ENCODE results near the gene GCFC2.

Gene GCFC2

DNA sequence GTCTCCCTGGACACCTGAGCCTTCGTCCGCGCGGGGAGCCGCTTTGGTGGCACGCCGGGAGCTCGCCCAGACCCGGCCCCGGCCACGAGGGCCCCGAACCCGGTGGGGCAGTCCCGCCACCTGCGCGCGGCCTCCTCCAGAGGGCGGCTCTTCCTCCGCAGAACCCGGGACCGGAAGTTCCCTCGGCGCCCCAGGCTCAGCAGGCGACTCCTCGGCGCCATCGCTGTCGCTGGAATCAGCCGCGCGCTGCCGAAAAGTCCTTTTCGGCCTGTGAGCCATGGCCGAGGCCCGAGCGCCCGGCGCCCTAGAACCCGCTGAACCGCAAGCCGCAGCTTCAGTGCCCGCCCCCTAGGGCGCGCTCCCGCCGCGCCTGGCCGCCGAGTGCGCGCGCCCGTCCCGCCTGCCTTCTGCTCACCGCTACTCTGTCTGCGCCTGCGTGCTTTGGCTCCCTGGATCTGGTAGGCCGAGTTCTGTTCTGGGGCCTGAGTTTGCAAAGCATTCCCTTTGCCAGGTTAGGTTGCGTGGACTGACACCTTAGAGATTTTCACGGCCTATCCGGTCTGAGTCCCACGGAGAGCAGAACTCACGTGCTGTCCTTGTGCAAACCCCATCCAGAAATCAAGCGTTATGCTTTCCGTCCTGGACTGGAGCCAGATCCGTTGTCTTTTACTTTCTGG lies at the start of gene GCFC2:
Gene GCFC2, minus strand, starts transcription at position 339 of the 677 bp plus-strand sequence. Its CDS starts 60 bp downstream, at position 279.
- Histone ChIP-seq H3K4me3 (ENCODE audit: low read length in 2 of 2) (peak within 1 kb of the TSS; percentile 78 to 89), H3K9me3 (ENCODE audit: control insufficient read depth in 2 of 2, low read length in 2 of 2) (no peaks in the 10 kb centered on the region), H3K27ac (ENCODE audit: low read depth in 2 of 2, low read length in 2 of 2) (peak within 1 kb of the TSS; percentile 82), H3K27me3 (ENCODE audit: control insufficient read depth in 2 of 2, insufficient read depth in 2 of 2, low read length in 2 of 2) (no peaks in the 10 kb centered on the region), H3K36me3 (ENCODE audit: control insufficient read depth in 2 of 2, insufficient read depth in 2 of 2, low read length in 2 of 2) (peaks cover 0 to 2% of the 10 kb centered on the region in 2 donors), H3K4me1 (ENCODE audit: control insufficient read depth in 2 of 2, insufficient read depth in 2 of 2, low read length in 2 of 2) (peaks cover 8 to 11% of the 10 kb centered on the region in 2 donors), H3K9ac (ENCODE audit: low read depth in 1 of 2, low read length in 2 of 2) (peak within 1 kb of the TSS; percentile 82 to 83)

DNA sequence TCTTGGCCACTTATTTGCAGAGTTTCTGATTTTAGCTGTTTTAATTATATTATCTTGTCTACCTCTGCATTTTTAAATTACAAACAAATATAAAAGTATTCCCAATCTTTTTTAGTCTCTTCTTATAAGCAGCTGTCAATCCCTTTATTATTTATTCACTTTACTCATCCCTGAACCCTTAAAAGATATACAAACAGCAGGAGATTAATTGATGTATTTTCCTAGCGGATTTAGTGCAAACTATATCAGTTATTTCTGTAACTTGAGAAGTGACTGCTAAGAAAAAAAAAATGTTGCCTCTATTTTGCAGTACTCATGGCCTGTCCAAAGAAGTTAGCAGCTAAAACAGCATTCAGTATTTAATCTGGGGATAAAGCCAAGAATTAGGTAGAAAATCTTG lies 42.1 kb upstream of the GCFC2 start:
- no peaks in the 10 kb centered on the region for H3K9me3 ChIP-seq (ENCODE audit: control insufficient read depth in 2 of 2, low read length in 2 of 2)
- no peaks in the 10 kb centered on the region for H3K4me1 ChIP-seq (ENCODE audit: control insufficient read depth in 2 of 2, insufficient read depth in 2 of 2, low read length in 2 of 2)
- no peak overlapping the region for H3K27ac ChIP-seq (ENCODE audit: low read depth in 2 of 2, low read length in 2 of 2)
- H3K9ac ChIP-seq (ENCODE audit: low read depth in 1 of 2, low read length in 2 of 2), result no peak overlapping the region
- no peaks in the 10 kb centered on the region for H3K36me3 ChIP-seq (ENCODE audit: control insufficient read depth in 2 of 2, insufficient read depth in 2 of 2, low read length in 2 of 2)
- no peaks in the 10 kb centered on the region for H3K27me3 ChIP-seq (ENCODE audit: control insufficient read depth in 2 of 2, insufficient read depth in 2 of 2, low read length in 2 of 2)
- H3K4me3 ChIP-seq (ENCODE audit: low read length in 2 of 2), result no peak overlapping the region

DNA sequence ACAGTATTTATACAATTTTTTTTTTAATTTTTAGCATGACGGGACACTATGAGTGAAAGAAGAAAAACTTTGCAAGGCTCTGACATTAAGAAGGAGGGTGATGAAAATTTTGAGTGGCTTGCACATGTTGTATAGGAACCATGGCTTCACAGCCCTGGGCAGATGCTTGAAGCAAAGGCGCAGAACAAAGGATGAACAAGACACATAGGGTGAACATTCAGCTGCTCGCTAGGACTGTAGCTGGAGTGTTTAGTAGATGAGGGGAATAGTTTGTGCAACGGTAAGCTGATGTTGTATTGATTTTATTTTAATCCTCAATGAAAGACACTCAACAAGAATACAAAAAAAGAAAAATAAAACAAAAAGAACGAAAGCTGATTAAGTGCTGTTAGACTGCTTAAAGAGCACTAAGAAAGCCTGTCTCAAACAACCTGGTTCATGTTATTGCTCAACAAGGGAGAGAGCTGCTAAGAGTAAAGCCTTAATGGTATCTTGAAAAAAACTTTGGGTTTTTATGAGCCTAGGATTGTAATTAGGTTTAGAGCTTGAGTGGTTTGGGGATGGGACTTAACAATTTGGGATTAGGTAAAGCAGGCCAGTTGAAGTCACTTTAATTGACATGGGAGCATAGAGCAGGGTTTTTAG lies 41.2 kb upstream of the GCFC2 start:
- Histone ChIP-seq H3K36me3 (ENCODE audit: control insufficient read depth in 2 of 2, insufficient read depth in 2 of 2, low read length in 2 of 2) (no peaks in the 10 kb centered on the region), H3K27me3 (ENCODE audit: control insufficient read depth in 2 of 2, insufficient read depth in 2 of 2, low read length in 2 of 2) (no peaks in the 10 kb centered on the region), H3K27ac (ENCODE audit: low read depth in 2 of 2, low read length in 2 of 2) (no peak overlapping the region), H3K9me3 (ENCODE audit: control insufficient read depth in 2 of 2, low read length in 2 of 2) (no peaks in the 10 kb centered on the region), H3K4me3 (ENCODE audit: low read length in 2 of 2) (no peak overlapping the region), H3K4me1 (ENCODE audit: control insufficient read depth in 2 of 2, insufficient read depth in 2 of 2, low read length in 2 of 2) (no peaks in the 10 kb centered on the region), H3K9ac (ENCODE audit: low read depth in 1 of 2, low read length in 2 of 2) (no peak overlapping the region)

DNA sequence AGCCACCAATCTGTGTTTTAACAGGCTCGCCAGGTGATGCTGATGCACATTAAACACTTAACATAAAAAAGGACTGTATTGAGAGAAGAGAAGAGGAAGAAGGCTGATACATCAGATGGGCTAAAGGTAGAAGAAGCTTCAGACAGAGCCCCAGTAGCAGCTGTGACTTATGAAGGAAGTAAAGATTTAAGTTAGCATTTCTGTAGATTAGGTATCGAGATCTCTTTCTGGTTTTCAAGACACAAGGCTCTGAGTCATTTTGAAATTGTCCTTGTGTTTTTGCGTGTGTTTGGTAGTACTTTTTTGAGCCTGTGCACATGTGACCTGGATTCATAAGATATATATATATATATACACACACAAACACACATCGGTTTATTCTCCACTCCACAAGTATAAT lies 40.6 kb upstream of the GCFC2 start:
- H3K36me3 ChIP-seq (ENCODE audit: control insufficient read depth in 2 of 2, insufficient read depth in 2 of 2, low read length in 2 of 2), result no peaks in the 10 kb centered on the region
- H3K4me3 ChIP-seq (ENCODE audit: low read length in 2 of 2), result no peak overlapping the region
- no peak overlapping the region for H3K9ac ChIP-seq (ENCODE audit: low read depth in 1 of 2, low read length in 2 of 2)
- H3K27me3 ChIP-seq (ENCODE audit: control insufficient read depth in 2 of 2, insufficient read depth in 2 of 2, low read length in 2 of 2), result no peaks in the 10 kb centered on the region
- H3K9me3 ChIP-seq (ENCODE audit: control insufficient read depth in 2 of 2, low read length in 2 of 2), result no peaks in the 10 kb centered on the region
- H3K4me1 ChIP-seq (ENCODE audit: control insufficient read depth in 2 of 2, insufficient read depth in 2 of 2, low read length in 2 of 2), result no peaks in the 10 kb centered on the region
- H3K27ac ChIP-seq (ENCODE audit: low read depth in 2 of 2, low read length in 2 of 2), result no peak overlapping the region

DNA sequence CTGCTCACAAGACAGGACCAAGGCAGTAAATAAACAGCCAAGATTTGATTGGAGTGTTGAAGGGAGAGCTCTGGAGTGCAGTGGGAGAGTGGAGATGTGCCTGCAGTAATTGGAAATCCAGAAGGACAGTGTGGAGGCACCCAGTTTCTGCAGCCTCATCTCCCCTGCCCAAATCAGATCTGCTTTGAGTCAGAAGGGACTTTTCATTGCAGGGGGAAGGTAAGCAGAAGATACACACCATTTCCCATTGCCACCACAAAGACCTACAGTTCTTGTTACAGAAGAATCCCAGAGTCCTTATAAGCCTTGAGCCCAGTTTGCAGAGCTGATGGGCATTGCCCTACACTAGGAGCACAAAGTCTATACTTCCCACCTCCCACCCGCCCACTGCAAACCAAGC lies 27.2 kb upstream of the GCFC2 start:
- H3K36me3 ChIP-seq (ENCODE audit: control insufficient read depth in 2 of 2, insufficient read depth in 2 of 2, low read length in 2 of 2), result no peaks in the 10 kb centered on the region
- H3K9ac ChIP-seq (ENCODE audit: low read depth in 1 of 2, low read length in 2 of 2), result no peak overlapping the region
- no peaks in the 10 kb centered on the region for H3K27me3 ChIP-seq (ENCODE audit: control insufficient read depth in 2 of 2, insufficient read depth in 2 of 2, low read length in 2 of 2)
- H3K4me3 ChIP-seq (ENCODE audit: low read length in 2 of 2), result no peak overlapping the region
- H3K4me1 ChIP-seq (ENCODE audit: control insufficient read depth in 2 of 2, insufficient read depth in 2 of 2, low read length in 2 of 2), result no peaks in the 10 kb centered on the region
- H3K9me3 ChIP-seq (ENCODE audit: control insufficient read depth in 2 of 2, low read length in 2 of 2), result peaks cover 0 to 3% of the 10 kb centered on the region in 2 donors
- H3K27ac ChIP-seq (ENCODE audit: low read depth in 2 of 2, low read length in 2 of 2), result no peak overlapping the region

DNA sequence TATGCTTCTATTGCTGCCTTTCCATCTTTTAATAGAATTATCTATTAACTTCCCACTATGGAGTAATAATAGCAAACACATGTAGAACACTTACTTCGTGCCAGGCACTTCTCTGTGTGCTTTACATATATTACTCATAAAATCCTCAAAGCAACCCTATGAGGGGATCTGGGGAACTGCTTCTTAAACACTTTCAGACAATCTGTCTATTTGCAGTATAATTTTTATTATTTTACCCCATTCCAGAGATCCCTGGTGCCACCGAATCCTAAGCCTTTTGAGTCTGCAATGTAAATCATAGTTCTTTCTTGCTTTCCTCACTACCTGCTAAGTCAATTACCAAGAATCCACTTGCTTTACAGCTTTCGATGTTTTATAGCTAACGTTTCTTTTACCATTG lies 25.6 kb upstream of the GCFC2 start:
- no peaks in the 10 kb centered on the region for H3K27me3 ChIP-seq (ENCODE audit: control insufficient read depth in 2 of 2, insufficient read depth in 2 of 2, low read length in 2 of 2)
- no peaks in the 10 kb centered on the region for H3K9me3 ChIP-seq (ENCODE audit: control insufficient read depth in 2 of 2, low read length in 2 of 2)
- no peaks in the 10 kb centered on the region for H3K4me1 ChIP-seq (ENCODE audit: control insufficient read depth in 2 of 2, insufficient read depth in 2 of 2, low read length in 2 of 2)
- H3K4me3 ChIP-seq (ENCODE audit: low read length in 2 of 2), result no peak overlapping the region
- H3K27ac ChIP-seq (ENCODE audit: low read depth in 2 of 2, low read length in 2 of 2), result no peak overlapping the region
- no peaks in the 10 kb centered on the region for H3K36me3 ChIP-seq (ENCODE audit: control insufficient read depth in 2 of 2, insufficient read depth in 2 of 2, low read length in 2 of 2)
- H3K9ac ChIP-seq (ENCODE audit: low read depth in 1 of 2, low read length in 2 of 2), result no peak overlapping the region

DNA sequence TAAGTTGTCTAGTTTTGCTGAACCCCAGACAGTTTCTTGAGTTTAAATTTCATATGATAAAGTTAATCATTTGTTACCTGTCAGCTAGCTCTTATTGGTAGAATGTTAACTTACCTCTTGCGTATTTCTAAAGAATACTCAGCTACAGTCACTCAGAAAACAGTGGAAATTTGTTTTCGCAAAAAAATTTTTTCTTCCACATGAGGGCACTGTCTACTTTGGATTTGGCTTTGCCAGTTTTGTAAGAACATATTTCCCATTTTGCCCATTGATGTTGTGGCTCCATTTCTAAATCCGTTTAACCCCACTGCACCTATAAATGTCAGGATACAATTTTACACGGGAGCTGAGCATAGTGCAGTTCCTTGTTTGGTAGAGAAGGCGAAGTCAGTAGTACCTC lies 19.1 kb upstream of the GCFC2 start:
- Histone ChIP-seq H3K9ac (ENCODE audit: low read depth in 1 of 2, low read length in 2 of 2) (no peak overlapping the region), H3K9me3 (ENCODE audit: control insufficient read depth in 2 of 2, low read length in 2 of 2) (no peaks in the 10 kb centered on the region), H3K36me3 (ENCODE audit: control insufficient read depth in 2 of 2, insufficient read depth in 2 of 2, low read length in 2 of 2) (no peaks in the 10 kb centered on the region), H3K4me3 (ENCODE audit: low read length in 2 of 2) (no peak overlapping the region), H3K4me1 (ENCODE audit: control insufficient read depth in 2 of 2, insufficient read depth in 2 of 2, low read length in 2 of 2) (no peaks in the 10 kb centered on the region), H3K27ac (ENCODE audit: low read depth in 2 of 2, low read length in 2 of 2) (no peak overlapping the region), H3K27me3 (ENCODE audit: control insufficient read depth in 2 of 2, insufficient read depth in 2 of 2, low read length in 2 of 2) (no peaks in the 10 kb centered on the region)

DNA sequence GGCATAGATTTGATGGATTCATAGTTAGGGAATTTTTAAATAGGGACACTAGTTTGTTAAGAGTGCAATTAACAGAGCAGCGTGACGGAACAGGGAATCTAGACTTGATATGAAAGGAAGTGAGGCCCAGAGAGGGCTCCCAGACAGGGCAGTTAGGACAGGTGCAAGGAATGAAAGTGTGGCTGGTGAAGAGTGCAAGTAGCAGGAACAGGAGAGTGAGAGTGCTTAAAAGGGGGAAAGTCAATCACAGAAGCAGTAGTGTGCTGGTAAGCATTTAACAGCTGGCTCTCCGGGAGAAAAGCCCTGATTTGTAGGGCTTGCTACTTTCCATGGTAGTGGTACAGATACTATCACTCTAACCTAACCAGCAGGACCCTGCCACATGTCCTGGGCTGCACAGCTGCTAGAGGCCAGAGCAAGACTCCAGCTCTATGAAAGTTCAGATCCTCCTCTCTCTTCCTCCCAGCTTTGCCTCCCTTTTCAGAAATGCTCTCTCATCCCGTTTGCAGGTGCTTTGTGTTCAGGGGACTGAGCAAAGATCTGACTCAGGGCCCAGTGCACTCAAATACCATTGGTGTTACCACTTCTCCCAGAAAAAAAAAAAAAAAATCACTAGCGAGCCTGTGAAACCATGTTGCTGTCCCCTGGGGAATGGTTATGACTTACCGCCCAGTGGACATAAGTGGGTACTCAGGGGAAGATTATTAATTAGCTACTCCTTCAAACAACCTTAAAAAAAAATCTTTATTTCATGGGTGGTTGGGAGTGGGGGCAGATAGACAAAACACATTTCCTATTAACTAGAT lies 18.1 kb upstream of the GCFC2 start:
- Histone ChIP-seq H3K27me3 (ENCODE audit: control insufficient read depth in 2 of 2, insufficient read depth in 2 of 2, low read length in 2 of 2) (no peaks in the 10 kb centered on the region), H3K27ac (ENCODE audit: low read depth in 2 of 2, low read length in 2 of 2) (no peak overlapping the region), H3K9me3 (ENCODE audit: control insufficient read depth in 2 of 2, low read length in 2 of 2) (no peaks in the 10 kb centered on the region), H3K4me3 (ENCODE audit: low read length in 2 of 2) (no peak overlapping the region), H3K9ac (ENCODE audit: low read depth in 1 of 2, low read length in 2 of 2) (no peak overlapping the region), H3K4me1 (ENCODE audit: control insufficient read depth in 2 of 2, insufficient read depth in 2 of 2, low read length in 2 of 2) (no peaks in the 10 kb centered on the region), H3K36me3 (ENCODE audit: control insufficient read depth in 2 of 2, insufficient read depth in 2 of 2, low read length in 2 of 2) (no peaks in the 10 kb centered on the region)

DNA sequence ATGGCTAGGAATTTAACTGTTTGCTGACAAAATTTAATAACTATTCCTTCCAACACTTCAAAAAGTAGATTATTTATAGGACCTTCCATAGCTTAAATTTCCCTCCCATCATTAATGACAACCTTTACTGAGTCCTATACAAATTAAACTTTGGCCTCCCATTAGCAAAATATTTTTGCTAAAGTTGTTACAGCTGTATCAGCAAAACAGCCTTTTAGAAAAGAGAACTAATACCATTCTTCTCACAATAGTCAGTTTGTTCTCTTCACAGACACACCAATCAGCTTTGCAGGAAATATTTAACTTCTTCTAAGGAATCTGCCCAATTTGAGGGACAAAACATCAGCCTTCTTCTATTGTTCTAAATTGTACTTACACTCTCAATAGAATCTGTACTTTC lies 12.0 kb upstream of the GCFC2 start:
- no peak overlapping the region for H3K4me3 ChIP-seq (ENCODE audit: low read length in 2 of 2)
- H3K27ac ChIP-seq (ENCODE audit: low read depth in 2 of 2, low read length in 2 of 2), result no peak overlapping the region
- H3K4me1 ChIP-seq (ENCODE audit: control insufficient read depth in 2 of 2, insufficient read depth in 2 of 2, low read length in 2 of 2), result no peaks in the 10 kb centered on the region
- no peak overlapping the region for H3K9ac ChIP-seq (ENCODE audit: low read depth in 1 of 2, low read length in 2 of 2)
- no peaks in the 10 kb centered on the region for H3K27me3 ChIP-seq (ENCODE audit: control insufficient read depth in 2 of 2, insufficient read depth in 2 of 2, low read length in 2 of 2)
- H3K9me3 ChIP-seq (ENCODE audit: control insufficient read depth in 2 of 2, low read length in 2 of 2), result no peaks in the 10 kb centered on the region
- no peaks in the 10 kb centered on the region for H3K36me3 ChIP-seq (ENCODE audit: control insufficient read depth in 2 of 2, insufficient read depth in 2 of 2, low read length in 2 of 2)

DNA sequence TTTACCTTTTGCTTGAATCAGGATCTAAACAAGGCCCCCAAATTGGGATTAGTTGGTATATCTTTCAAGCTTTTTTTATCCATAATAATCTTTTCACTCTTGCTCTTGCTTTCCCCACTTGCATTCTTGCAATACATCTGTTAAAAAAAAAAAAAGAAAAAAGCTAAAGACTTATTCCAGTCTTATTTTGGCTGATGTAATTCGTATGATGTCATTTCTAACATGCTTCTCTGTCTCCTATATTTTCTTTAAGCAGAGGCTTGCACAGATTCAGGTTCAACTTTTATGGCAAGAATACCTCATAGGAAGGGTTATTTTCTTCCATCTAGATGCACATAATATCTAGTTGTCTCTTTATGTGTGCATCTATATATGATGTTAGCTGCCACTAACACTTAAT lies 9.8 kb upstream of the GCFC2 start:
- H3K9me3 ChIP-seq (ENCODE audit: control insufficient read depth in 2 of 2, low read length in 2 of 2), result no peaks in the 10 kb centered on the region
- H3K4me3 ChIP-seq (ENCODE audit: low read length in 2 of 2), result no peak overlapping the region
- no peaks in the 10 kb centered on the region for H3K4me1 ChIP-seq (ENCODE audit: control insufficient read depth in 2 of 2, insufficient read depth in 2 of 2, low read length in 2 of 2)
- no peak overlapping the region for H3K9ac ChIP-seq (ENCODE audit: low read depth in 1 of 2, low read length in 2 of 2)
- H3K27ac ChIP-seq (ENCODE audit: low read depth in 2 of 2, low read length in 2 of 2), result no peak overlapping the region
- no peaks in the 10 kb centered on the region for H3K36me3 ChIP-seq (ENCODE audit: control insufficient read depth in 2 of 2, insufficient read depth in 2 of 2, low read length in 2 of 2)
- H3K27me3 ChIP-seq (ENCODE audit: control insufficient read depth in 2 of 2, insufficient read depth in 2 of 2, low read length in 2 of 2), result no peaks in the 10 kb centered on the region

Data from mucosa of rectum (tissue), 2 donors.